Inferior parietal cortex (tissue), 1 donor: Measurements from ENCODE around the gene PHYHD1.
"Not testable (repeated sequence)": the region's sequence is repeated elsewhere in the genome, so short reads cannot be mapped to it uniquely, and the experiment has no call there.

ENCODE experiments used
- DNase-seq: peaks from one replicate; pipeline ENCODE4 v3.0.0-alpha.2; 2016; ENCODE audit errors: extremely low spot score

The PHYHD1 gene

GRCh38 chr9:128921881-128922763 lies 1.3 kb downstream of the PHYHD1 start:
- DNase-seq: no peak

DNA sequence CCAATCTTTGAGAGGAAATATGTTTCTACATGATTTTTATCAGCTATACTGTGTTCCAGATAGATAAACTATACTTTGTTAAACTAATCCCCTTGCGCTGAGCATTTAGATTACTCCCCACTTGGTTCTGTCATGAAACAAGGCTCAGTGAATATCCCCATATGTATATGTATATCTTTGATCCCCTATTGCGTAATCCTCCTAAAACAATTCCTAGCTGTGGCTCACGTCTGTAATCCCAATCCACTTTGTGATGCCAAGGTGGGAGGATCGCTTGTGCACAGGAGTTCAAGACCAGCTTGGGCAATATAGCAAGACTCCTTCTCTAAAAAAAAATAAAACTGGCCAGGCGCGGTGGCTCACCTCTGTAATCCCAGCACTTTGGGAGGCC lies 2.7 kb downstream of the PHYHD1 start:
- DNase-seq: no peak

DNA sequence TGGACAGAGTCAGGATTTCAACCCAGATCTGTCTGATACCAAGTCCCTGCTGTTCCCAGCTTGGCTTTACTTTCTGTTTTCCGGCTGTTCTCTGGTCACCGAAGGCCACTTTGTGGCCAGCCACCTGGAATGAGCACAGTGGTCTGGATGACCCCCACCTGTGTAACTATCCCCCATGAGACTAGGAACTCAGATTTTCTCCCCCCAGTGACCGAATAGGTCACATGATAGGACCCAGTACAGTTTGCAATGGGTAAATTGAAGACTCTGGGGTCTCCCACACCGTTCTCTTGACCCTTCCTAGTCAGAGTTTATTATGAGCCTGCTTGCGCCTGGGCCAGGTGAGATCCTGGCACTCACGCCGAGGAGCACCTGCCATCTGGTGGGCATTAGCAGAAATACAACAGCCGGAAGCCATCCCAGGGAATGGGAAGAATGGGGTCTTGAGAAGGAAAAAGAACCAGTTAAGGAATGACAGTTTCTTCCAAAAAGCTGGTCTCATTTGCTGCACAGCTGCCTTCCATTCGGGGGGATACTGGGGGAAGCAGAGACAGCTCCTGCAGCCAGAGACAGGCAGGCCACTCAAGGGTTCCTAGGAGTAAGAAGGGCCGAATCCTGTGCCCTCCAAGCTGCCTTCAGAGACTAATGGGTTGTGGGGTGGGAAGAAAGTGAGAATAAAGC lies 7.1 kb downstream of the PHYHD1 start:
- peak; percentile 59 for DNase-seq

- no peak for DNase-seq
These were observed 7.8 kb downstream of the PHYHD1 start for GRCh38 chr9:128928624-128929023.

DNA sequence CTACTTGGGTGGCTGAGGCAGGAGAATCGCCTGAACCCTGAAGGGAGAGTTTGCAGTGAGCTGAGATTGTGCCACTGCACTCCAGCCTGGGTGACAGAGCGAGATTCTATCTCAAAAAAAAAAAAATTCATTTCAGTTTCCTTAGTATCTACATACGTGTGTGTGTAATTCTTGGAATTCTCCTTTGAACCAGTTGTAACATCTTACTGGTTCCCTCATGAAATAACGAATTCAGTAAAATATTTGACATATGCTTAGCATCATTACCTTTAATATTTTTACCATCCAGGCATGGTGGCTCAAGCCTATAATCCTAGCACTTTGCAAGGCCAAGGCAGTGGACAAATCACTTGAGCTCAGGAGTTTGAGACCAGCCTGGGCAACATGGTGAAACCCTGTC lies 8.8 kb downstream of the PHYHD1 start:
- no peak for DNase-seq

DNA sequence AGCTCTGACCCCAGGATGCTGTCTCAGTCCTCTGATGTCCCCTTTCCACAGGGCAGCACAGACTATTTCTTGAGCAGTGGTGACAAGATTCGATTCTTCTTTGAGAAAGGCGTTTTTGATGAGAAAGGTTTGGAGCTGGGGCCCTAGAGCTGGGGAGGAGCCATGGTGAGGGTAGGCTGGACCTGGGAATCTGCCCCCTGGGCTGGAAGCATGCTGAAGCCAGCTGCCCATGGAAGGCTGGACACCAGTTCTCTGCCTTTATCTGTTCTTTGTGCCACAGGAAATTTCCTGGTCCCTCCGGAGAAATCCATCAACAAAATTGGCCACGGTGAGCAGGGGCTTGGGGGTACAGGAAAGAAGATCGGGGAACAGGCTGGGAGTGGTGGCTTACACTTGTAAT lies 12.9 kb downstream of the PHYHD1 start:
- DNase-seq: no peak

DNA sequence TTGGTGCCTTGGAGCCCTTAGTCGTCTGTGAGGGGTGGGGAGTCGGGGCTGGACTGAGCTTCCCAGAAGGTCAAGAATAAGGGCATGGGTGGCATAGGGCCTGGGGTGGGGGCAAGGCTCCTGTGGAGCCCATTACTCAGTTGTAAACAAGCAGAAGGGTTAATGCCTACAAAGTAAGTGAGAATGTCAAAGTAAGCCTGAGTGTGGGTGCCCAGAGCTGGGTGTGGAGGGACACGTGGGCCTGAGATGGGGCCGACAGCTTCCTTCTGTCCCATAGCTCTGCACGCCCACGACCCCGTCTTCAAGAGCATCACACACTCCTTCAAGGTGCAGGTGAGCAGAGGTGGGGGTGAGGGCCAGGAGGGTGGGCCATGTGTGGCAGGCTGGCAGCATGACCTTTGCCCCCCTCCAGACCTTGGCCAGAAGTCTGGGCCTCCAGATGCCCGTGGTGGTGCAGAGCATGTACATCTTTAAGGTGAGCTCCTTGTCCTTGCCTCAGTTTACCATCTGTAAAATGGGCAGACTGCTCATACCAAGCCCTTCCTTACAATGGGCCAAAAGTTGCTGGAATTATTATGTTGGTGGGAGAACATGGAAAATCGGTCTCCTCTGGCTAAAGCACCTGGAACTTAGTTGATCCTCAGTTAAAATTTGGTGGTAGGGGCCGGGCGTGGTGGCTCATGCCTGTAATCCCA lies 15.5 kb downstream of the PHYHD1 start:
- DNase-seq: no peak

GRCh38 chr9:128937310-128938165 lies 16.8 kb downstream of the PHYHD1 start:
- no peak for DNase-seq

- DNase-seq: no peak
These were observed 19.6 kb downstream of the PHYHD1 start for GRCh38 chr9:128940271-128940921.

GRCh38 chr9:128940946-128941755 lies 20.4 kb downstream of the PHYHD1 start:
- no peak for DNase-seq

DNA sequence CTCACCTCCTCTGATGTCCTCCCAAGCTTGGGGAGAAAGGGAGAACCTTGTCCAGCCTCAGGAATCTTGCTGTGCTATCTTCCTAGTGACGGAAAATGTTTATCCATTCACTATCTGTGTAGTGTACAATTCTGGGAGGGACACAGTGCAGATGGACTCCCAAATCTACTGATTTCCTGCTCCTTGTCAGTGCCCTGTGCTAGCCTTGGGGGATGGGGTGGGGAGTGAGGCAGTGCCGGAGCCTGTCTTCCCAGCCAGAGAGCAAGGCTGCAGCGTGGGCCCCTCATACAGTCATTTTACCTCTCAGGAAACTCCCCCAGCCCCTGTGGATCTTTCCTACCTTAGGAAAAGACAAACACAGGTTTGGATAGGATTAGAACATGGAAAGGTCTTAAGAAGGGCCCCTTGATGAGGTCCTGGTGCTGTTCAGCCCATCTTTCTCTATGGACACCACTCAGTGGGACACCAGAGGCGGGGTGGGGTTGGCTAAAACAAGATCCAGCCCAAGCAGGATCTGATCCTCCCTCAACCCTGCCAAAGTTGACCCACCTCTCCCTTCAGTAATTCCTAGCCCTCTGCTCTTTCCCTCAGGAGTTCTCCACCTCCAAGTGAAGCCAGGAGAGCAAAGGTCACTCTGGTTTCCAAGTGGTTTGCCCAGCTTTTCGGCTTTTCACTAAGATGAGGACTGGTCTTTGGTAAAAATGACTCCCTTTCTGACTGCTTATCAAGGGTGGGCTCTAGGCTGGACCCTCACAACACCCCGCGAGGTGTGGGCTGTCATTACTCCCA lies 23.2 kb downstream of the PHYHD1 start:
- DNase-seq: no peak

DNA sequence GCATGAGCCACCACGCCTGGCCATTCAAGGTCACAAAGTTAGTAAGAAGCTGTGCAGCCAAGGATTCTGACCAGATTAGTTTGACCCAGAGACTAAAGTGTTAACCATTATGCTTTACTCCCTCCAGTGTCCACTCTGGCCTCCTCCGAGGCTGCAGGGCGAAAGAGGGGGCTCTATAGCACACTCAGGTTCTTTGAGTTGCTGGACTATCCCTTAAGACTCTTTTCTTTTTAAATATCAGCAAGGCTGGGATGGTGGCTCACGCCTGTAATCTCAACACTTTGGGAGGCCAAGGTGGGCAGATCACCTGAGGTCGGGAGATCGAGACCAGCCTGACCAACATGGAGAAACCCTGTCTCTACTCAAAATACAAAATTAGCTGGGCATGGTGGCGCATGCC lies 24.2 kb downstream of the PHYHD1 start:
- not testable (repeated sequence) for DNase-seq

DNA sequence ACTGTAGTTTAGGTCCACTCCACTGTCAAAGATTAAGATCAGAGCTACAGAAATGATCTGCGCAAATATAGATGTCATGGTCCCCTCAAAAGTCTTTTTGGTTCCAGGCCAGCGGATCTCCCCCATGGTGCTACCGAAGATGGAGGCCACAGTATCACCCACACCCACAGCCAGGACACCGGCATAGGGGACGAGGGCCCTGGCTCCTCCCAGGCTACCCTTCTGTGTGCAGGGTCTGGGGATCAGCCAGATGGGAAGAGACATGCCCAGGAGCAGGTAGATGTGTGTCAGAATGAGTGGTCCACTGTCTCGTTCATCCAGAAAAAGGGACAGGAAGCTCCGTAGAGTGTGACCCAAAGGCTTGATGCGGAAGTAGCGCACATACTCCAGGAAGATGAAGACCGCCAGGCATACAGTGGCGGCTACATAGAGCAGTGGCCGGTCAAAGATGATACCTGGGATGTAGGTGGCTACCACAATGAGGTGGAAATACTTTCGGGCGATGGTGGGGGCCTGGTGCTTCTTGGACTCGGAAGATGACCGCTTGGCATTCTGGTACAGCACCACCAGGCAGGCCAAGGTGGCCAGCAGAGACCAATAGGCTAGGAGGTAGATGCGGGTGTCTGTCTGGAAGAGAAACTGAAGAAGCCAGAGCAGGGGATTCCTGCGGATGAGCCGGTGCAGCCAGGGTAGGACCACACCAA lies 25.2 kb downstream of the PHYHD1 start:
- no peak for DNase-seq

GRCh38 chr9:128946571-128947276 lies 25.9 kb downstream of the PHYHD1 start:
- DNase-seq: peak; percentile 22

GRCh38 chr9:128947277-128947526 lies 26.4 kb downstream of the PHYHD1 start:
- no peak for DNase-seq

- DNase-seq: peak; percentile 96
These were observed 26.9 kb downstream of the PHYHD1 start, which contains the start of the genes DOLK and NUP188 for GRCh38 chr9:128947527-128948301. TSS of gene DOLK (minus strand) at chr9:128947603. CDS start at chr9:128947303, 300 bp downstream. TSS of gene NUP188 (plus strand) at chr9:128947699. CDS start at chr9:128947720, 21 bp downstream.

DNA sequence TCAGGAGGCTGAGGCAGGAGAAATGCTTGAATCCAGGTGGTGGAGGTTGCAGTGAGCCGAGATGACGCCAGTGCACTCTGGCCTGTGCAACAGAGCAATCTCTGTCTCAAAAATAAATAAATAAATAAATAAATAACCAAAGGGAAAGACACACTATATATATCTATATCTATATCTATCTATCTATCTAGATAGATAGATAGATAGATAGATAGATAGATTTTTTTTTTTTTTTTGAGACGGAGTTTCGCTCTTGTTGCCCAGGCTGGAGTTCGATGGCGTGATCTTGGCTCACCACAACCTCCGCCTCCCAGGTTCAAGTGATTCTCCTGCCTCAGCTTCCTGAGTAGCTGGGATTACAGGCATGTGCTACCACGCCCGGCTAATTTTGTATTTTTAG lies 40.6 kb downstream of the PHYHD1 start:
- not testable (repeated sequence) for DNase-seq
